SH-SY5Y (cell line): ENCODE measurements around the gene SREBF1.

Experiments
- GATA2 ChIP-seq: IDR thresholded peaks from 2 replicates; pipeline ENCODE4 v1.6.1; 2011; ENCODE audit warnings: mild to moderate bottlenecking, low read depth, low read length
- GATA3 ChIP-seq: IDR thresholded peaks from 2 replicates; pipeline ENCODE4 v1.6.1; 2011; ENCODE audit warnings: low read depth, mild to moderate bottlenecking, low read length, moderate library complexity

- TF ChIP-seq GATA2 (no peak), GATA3 (no peak)
These were observed 64.6 kb downstream of the SREBF1 start for GRCh38 chr17:17772231-17772630.
